ENCODE results near the gene AIFM3.
"Not testable (repeated sequence)": the region's sequence is repeated elsewhere in the genome, so short reads cannot be mapped to it uniquely, and the experiment has no call there.

The AIFM3 gene

DNA sequence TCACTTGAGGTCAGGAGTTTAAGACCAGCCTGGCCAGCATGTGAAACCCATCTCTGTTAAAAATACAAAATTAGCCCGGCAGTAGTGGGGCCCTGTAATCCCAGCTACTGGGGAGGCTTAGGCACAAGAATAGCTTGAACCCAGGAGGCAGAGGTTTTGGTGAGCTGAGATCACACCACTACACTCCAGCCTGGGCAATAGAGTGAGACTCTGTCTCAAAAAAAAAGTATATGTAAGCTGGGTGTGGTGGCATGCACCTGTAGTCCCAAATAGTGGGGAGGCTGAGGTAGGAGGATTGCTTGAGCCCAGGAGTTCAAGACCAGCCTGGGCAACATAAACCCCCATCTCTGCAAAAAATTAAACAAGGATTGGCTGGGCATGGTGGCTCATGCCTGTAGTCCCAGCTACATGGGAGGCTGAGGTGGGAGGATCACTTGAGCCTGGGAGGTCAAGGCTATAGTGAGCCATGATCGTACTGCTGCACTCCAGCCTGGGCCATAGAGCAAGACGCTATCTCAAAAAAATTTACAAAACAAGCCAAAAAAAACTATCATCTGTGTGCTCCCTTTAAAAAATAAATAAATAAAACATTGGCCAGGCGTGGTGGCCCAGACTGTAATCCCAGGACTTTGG is 39.0 kb upstream of the AIFM3 start:
- no peak for DNase-seq (ENCODE audit: low read depth)
- no peak overlapping the region for H3K4me3 ChIP-seq (ENCODE audit: low read length)
- TF ChIP-seq, protein P1, sequence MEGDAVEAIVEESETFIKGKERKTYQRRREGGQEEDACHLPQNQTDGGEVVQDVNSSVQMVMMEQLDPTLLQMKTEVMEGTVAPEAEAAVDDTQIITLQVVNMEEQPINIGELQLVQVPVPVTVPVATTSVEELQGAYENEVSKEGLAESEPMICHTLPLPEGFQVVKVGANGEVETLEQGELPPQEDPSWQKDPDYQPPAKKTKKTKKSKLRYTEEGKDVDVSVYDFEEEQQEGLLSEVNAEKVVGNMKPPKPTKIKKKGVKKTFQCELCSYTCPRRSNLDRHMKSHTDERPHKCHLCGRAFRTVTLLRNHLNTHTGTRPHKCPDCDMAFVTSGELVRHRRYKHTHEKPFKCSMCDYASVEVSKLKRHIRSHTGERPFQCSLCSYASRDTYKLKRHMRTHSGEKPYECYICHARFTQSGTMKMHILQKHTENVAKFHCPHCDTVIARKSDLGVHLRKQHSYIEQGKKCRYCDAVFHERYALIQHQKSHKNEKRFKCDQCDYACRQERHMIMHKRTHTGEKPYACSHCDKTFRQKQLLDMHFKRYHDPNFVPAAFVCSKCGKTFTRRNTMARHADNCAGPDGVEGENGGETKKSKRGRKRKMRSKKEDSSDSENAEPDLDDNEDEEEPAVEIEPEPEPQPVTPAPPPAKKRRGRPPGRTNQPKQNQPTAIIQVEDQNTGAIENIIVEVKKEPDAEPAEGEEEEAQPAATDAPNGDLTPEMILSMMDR (IDR thresholded peaks at IDR 0.05; ENCODE audit: insufficient read depth, low read depth, low read length, missing control alignments), result no peak

DNA sequence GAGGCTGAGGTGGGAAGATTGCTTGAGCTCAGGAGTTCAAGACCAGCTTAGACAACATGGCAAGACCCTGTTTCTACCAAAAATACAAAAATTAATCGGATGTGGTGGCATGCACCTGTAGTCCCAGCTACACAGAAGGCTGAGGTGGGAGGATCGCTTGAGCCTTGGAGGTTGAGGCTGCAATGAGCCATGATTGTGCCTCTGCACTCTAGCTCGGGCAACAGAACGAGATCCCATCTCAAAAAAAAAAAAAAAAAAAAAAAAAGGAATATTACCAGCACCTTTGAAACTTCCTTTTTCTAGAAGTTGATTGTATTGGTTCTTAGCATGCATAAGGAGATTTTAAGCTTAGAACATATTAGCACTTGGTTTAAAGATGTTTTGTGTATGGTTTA is 38.5 kb upstream of the AIFM3 start:
- DNase-seq (ENCODE audit: low read depth), result no peak
- H3K4me3 ChIP-seq (ENCODE audit: low read length), result no peak overlapping the region
- TF ChIP-seq, protein P1 (IDR thresholded peaks at IDR 0.05; ENCODE audit: insufficient read depth, low read depth, low read length, missing control alignments), result no peak

DNA sequence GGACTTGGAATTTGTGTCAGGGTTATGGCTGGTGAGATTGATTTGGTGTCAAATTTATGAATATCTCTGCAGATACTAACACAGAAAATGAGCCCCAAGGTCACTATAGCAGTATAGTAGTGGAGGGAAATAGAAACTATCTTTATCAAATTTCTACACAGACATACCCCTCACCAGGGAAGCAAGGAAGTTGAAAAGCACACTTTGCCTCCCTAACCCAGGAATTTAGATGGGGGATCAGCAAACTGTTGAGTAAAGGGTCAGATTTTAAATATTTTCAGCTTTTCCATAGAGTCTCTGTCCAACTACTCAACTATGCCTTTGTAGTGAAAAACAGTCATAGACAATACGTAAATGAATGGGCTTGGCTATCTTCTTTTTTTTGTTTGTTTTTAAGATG is 37.1 kb upstream of the AIFM3 start:
- TF ChIP-seq, protein P1 (IDR thresholded peaks at IDR 0.05; ENCODE audit: insufficient read depth, low read depth, low read length, missing control alignments), result no peak
- no peak overlapping the region for H3K4me3 ChIP-seq (ENCODE audit: low read length)
- no peak for DNase-seq (ENCODE audit: low read depth)

DNA sequence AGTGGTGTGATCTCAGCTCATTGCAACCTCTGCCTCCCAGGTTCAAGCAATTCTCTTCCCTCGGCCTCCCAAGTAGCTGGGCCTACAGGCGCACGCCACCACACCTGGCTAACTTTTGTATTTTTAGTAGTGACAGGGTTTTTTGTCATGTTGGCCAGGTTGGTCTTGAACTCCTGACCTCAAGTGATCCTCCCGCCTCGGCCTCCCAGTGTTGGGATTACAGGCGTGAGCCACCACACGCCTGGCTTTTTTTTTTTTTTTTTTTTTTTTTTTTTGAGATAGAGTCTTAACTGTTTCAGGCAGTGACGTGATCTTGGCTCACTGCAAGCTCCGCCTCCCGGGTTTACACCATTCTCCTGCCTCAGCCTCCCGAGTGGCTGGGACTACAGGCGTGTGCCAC is 36.6 kb upstream of the AIFM3 start:
- DNase-seq (ENCODE audit: low read depth); H3K4me3 ChIP-seq (ENCODE audit: low read length): not testable (repeated sequence)

DNA sequence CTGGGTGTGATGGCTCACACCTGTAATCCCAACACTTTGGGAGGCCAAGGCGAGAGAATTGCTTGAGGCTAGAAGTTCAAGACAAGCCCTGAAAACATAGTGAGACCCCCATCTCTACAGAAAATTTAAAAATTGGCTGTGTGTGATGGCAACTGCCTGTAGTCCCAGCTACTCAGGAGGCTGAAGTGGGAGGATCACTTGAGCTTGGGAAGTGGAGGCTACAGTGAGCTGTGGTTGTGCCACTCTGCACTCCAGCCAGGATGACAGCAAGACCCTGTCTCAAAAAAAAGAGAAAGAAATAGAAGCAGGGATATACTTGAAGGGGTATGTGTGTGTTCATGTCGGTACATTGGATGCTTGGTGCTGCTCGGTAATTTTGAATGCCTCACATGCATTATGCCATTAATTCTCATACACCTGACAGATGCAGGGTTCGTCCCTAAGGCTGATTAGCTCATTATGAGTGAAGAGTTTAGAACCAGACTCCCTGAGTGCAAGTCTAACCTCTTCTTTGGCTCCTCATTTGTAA is 35.9 kb upstream of the AIFM3 start:
- H3K4me3 ChIP-seq (ENCODE audit: low read length), result no peak overlapping the region
- DNase-seq (ENCODE audit: low read depth), result no peak
- TF ChIP-seq, protein P1 (IDR thresholded peaks at IDR 0.05; ENCODE audit: insufficient read depth, low read depth, low read length, missing control alignments), result no peak

DNA sequence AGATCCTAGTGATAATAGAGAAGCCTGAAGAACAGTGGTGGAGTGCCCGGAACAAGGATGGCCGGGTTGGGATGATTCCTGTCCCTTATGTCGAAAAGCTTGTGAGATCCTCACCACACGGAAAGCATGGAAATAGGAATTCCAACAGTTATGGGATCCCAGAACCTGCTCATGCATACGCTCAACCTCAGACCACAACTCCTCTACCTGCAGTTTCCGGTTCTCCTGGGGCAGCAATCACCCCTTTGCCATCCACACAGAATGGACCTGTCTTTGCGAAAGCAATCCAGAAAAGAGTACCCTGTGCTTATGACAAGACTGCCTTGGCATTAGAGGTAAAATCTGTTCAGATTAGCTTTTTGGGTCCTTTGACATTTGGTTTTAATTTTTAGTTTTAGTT is 33.1 kb upstream of the AIFM3 start:
- DNase-seq (ENCODE audit: low read depth), result no peak
- H3K4me3 ChIP-seq (ENCODE audit: low read length), result no peak overlapping the region
- TF ChIP-seq, protein P1 (IDR thresholded peaks at IDR 0.05; ENCODE audit: insufficient read depth, low read depth, low read length, missing control alignments), result no peak

DNA sequence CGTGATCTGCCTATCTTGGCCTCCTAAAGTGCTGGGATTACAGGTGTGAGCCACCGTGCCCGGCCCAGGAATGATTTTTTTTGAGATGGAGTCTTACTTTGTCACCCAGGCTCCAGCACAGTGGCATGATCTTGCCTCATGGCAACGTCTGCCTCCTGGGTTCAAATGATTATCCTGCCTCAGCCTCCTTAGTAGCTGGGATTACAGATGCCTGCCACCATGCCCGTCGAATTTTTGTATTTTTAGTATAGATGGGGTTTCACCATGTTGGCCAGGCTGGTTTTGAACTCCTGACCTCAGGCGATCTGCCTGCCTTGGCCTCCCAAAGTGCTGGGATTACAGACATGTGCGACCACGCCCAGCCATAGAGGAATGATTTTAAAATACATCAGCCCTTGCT is 32.0 kb upstream of the AIFM3 start:
- H3K4me3 ChIP-seq (ENCODE audit: low read length); DNase-seq (ENCODE audit: low read depth): not testable (repeated sequence)

DNA sequence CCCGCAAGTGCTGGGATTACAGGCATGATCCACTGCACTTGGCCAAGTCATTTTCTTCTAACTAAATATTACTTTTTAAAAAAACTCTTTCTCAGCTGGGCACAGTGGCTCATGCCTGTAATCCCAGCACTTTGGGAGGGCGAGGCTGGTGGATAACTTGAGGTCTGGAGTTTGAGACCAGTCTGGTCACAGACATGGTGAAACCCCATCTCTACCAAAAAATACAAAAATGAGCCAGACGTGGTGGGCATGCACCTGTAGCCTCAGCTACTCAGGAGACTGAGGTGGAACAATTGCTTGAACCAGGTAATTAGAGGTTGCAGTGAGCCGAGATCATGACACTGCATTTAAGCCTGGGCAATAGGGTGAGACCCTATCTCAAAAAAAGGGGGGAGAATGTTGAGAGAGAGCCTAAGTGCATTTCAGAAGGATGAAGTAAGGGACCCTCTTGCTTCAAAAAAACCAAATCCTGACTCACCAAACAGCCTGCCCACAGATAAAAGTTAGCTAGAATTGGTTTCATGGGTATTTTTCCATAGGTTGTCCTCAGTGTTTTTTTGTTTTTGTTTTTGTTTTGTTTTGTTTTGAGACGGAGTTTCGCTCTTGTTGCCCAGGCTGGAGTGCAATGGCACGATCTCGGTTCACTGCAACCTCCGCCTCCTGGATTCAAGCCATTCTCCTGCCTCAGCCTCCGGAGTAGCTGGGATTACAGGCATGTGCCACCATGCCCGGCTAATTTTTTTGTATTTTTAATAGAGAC is 31.1 kb upstream of the AIFM3 start:
- not testable (repeated sequence) for DNase-seq (ENCODE audit: low read depth); H3K4me3 ChIP-seq (ENCODE audit: low read length)
